Fibroblast of skin of left quadriceps (primary cell): ENCODE data around the gene LMTK3.

Experiments
- DNase-seq, 2 experiments: peaks; one replicate each; pipeline ENCODE4 v3.0.0-alpha.2; 2013; ENCODE audit warnings: low read depth in 2 of 2

The LMTK3 gene

DNA sequence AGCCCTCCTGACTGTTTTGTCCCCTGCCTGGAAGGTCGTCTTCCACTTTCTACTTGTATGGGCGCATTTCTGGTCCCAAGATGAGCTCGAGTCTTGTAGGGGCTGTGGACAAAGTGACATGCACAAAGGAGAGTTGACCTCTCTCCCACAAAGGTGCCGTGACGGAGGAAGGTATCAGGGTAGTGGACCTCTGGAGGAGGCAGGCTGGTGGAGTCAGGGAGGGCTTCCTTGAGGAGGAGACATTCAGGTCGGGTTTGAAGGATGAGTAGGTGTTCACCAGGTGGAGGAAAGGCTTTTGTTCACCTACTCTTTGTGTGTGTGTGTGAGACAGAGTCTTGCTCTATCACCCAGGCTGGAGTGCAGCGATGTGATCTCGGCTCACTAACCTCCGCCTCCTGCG, 40.8 kb downstream of the LMTK3 start:
- no peak for DNase-seq

- DNase-seq, result no peak
These were observed 41.5 kb downstream of the LMTK3 start for GRCh38 chr19:48469934-48470680.

GRCh38 chr19:48469289-48469881, 42.2 kb downstream of the LMTK3 start, which contains the start of gene CYTH2:
CYTH2 (plus strand) TSS chr19:48469369; CDS start chr19:48469508, 139 bp downstream.
- peak; percentile 62 to 65 for DNase-seq

- peak; percentile 100 for DNase-seq
These were observed 42.8 kb downstream of the LMTK3 start for GRCh38 chr19:48468772-48469288.

- no peak for DNase-seq
These were observed 44.9 kb downstream of the LMTK3 start for GRCh38 chr19:48466561-48467325.

GRCh38 chr19:48465215-48465614, 46.4 kb downstream of the LMTK3 start:
- DNase-seq, result no peak

GRCh38 chr19:48461982-48462655, 49.5 kb downstream of the LMTK3 start:
- no peak for DNase-seq

- DNase-seq, result no peak
These were observed 50.0 kb downstream of the LMTK3 start for GRCh38 chr19:48461651-48461981.

GRCh38 chr19:48458016-48458415, 53.6 kb downstream of the LMTK3 start:
- DNase-seq, result no peak

DNA sequence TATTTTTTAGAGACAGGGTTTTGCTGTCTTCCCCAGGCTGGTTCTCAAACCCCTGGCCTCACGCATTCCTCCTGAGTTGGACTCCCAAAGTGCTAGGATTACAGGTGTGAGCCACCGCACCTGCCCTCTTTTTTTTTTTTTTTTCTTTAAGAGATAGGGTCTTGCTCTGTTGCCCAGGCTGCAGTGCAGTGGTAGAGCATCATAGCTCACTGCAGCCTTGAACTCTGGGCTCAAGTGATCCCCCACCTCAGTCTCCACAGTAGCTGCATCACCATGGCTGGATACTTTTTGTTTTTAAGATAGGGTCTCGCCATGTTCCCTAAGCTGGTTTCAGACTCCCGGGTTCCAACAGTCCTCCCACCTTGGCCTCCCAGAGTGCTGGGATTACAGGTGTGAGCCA, 54.8 kb downstream of the LMTK3 start:
- no peak for DNase-seq

GRCh38 chr19:48455908-48456562, 55.6 kb downstream of the LMTK3 start:
- no peak for DNase-seq

- DNase-seq, result no peak
These were observed 56.3 kb downstream of the LMTK3 start, which contains the start of gene KCNJ14 for GRCh38 chr19:48455171-48455907. KCNJ14 (plus strand) TSS chr19:48455574; CDS start chr19:48461725, 6,151 bp downstream.

- no peak for DNase-seq
These were observed 57.4 kb downstream of the LMTK3 start for GRCh38 chr19:48454150-48454730.

DNA sequence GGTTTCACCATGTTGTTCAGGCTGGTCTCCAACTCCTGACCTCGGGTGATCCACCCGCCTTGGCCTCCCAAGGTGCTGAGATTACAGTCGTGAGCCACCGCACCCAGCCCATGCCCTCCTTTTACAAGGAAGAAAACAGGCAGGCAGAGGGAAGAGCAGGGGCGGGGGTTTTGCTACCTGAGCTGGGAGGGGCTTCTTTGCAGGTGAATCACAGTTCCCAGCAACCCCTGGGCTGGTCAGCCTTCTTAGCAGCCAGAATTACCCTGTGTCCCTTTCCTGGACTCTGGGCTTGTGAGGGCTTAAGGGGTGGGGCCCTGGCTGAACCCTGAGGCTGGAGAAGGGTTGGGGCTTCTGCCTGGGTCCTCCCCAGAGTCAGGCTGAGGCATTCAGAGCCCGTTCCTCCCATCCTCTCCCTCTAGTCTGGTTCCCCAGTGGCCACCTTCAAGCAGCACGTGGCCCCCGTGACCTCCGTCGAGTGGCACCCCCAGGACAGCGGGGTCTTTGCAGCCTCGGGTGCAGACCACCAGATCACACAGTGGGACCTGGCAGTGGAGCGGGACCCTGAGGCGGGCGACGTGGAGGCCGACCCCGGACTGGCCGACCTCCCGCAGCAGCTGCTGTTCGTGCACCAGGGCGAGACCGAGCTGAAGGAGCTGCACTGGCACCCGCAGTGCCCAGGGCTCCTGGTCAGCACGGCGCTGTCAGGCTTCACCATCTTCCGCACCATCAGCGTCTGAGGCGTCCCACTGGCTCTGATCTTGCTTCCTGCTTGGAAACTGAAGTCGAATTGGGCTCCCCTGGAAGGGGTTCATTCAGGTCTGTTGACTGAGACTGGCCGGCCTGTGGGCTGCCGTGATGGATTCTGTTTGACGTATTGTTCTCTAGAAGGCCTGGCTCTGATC, 59.1 kb downstream of the LMTK3 start:
- DNase-seq, result no peak

GRCh38 chr19:48451624-48452023, 60.0 kb downstream of the LMTK3 start:
- no peak for DNase-seq

GRCh38 chr19:48450863-48451262, 60.8 kb downstream of the LMTK3 start:
- DNase-seq, result no peak

- no peak for DNase-seq
These were observed 61.2 kb downstream of the LMTK3 start for GRCh38 chr19:48450441-48450840.

DNA sequence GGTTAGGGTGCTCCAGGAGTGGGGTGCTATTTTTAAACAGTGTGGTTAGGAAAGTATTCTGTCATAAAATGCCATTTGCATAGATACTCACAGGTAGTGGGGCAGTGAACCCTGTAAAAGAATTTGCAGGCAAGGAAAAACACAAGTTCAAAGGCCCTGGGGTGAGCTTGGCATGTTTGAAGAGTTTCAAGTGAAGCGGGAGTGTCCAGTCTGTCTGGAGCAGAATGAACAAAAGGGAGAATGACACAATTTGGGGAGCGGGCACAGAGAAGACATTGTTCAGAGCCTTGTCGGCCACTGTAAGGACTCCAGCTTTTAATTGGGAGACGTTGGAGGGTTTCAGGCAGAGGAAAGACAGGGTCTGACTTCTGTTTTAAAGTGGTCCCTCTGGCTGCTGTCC, 63.1 kb downstream of the LMTK3 start:
- DNase-seq, result no peak

- DNase-seq, result no peak
These were observed 65.1 kb downstream of the LMTK3 start for GRCh38 chr19:48446579-48446978.
